ENCODE results near the gene SLC9A3.

DNA sequence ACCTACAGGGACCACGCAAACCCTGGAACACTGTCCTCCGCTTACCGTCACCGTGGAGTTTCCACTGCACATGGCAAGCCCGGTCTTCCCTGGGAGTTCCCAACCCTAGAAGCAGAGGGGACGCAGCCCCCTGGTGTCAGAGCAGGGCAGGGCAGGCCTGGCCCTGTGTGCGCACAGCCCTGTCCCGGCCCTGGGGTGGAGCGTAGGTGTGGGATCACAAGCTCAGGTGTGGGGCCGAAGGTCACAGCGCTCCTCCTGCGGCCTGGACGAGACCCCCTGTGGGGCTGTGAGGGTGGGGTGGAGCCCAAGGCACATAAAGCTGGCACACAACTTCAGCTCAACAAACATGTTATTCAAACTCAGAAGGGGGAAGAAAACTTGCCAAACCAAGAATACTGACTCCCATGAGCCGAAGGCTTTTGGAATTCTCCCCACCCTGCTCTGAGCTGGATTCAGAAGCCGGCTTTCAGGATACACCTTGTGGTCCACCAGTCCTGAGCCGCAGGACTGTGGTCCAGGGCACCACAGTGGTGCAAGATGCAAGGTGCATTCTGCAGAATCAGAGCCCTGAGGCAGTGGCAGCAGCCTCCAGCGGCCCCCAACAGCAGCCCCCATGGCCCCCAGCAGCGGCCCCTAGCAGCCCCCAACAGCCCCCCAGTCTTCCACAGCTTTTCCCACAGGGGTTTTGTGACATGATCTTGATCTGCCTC is 93.1 kb downstream of the SLC9A3 start:
- TF ChIP-seq, protein P1, sequence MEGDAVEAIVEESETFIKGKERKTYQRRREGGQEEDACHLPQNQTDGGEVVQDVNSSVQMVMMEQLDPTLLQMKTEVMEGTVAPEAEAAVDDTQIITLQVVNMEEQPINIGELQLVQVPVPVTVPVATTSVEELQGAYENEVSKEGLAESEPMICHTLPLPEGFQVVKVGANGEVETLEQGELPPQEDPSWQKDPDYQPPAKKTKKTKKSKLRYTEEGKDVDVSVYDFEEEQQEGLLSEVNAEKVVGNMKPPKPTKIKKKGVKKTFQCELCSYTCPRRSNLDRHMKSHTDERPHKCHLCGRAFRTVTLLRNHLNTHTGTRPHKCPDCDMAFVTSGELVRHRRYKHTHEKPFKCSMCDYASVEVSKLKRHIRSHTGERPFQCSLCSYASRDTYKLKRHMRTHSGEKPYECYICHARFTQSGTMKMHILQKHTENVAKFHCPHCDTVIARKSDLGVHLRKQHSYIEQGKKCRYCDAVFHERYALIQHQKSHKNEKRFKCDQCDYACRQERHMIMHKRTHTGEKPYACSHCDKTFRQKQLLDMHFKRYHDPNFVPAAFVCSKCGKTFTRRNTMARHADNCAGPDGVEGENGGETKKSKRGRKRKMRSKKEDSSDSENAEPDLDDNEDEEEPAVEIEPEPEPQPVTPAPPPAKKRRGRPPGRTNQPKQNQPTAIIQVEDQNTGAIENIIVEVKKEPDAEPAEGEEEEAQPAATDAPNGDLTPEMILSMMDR (conservative IDR thresholded peaks at IDR 0.05; ENCODE audit: low read depth, low read length): peak; percentile 92
- TF ChIP-seq EZH2 (IDR thresholded peaks at IDR 0.05; ENCODE audit: borderline replicate concordance, low read depth, low read length, poor library complexity, severe bottlenecking): no peak

Measured in A673 (cell line).